Transverse colon (tissue), 4 donors: Measurements from ENCODE around the gene GPS1.

Experiments
- CTCF ChIP-seq, 5 experiments: fragments of 200-600 bp in 3 of 5; fragments of 450-650 bp in 2 of 5; sonication (generic) in 3 of 5; IDR thresholded peaks; 1 replicate in 2 of 5; 2 replicates in 3 of 5; pipeline ENCODE4 v1.5.1; 2016 to 2017; ENCODE audit warnings: antibody characterized with exemption in 5 of 5, inconsistent platforms in 3 of 5, mild to moderate bottlenecking in 2 of 5, moderate library complexity in 1 of 5
- POLR2AphosphoS5 ChIP-seq, 3 donors: sonication (generic); formaldehyde crosslinking; IDR thresholded peaks; one replicate each; pipeline ENCODE4 v1.6.1; 2016; ENCODE audit warnings: antibody characterized with exemption in 3 of 3

DNA sequence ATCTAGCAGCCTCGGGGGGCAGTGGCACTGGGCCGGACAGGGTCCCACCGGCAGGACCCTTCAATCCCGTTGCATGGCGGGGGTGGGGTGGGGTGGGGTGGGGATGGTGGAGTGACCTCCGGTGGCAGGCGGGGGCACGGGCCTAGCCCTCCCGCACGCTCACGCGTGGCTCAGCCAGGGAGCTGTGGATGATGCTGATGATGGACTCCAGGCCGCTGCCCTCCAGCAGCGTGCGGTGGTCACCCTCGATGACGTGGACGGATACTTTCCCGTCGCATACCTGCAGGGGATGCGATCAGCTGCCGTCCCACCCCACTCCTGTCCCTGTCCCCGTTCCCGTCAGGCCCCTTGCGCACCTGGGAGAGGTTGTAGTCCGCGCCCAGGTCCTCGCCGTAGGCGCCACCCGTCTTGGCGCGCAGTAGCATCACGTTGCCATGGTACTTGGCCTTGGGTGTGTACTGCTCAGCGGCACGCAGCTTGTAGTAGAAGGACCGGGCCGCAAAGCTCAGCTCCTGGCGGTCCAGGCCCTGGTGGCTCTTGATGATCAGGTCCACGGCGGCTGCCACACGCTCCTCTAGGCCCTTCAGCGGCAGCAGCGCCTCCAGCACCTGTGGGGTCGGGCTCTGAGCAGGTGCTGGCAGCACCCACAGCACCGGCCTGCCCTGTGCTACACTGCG, 27.4 kb downstream of the GPS1 start:
- TF ChIP-seq CTCF (IDR thresholded peaks at IDR 0.05) = no peak
- no peak for TF ChIP-seq POLR2AphosphoS5 (IDR thresholded peaks at IDR 0.05)
